Measurements from ENCODE around the gene ANKRD53.

ANKRD53 gene

GRCh38 chr2:70964596-70965386 is 13.6 kb upstream of the ANKRD53 start:
- DNase-seq (ENCODE audit: low spot score), result peak; percentile 58
- ChIA-PET CTCF (interaction anchor here (0.6 to 2.0 kb wide), 9 partner anchors 11 to 974 kb away, joined by 3 to 18 read pairs (median 5); partner anchors contain the start of gene ANKRD53), POLR2A (ENCODE audit: low non-redundant PET) (no interaction called here)
- TF ChIP-seq CTCF (conservative IDR thresholded peaks at IDR 0.05; ENCODE audit: low read depth), result peak; percentile 84
- no peak overlapping the region for H3K27ac ChIP-seq

- ChIA-PET POLR2A (ENCODE audit: low non-redundant PET) (no interaction called here), CTCF (interaction anchor here (0.6 to 2.0 kb wide), 8 partner anchors 12 to 975 kb away, joined by 3 to 18 read pairs (median 4); partner anchors contain the start of gene ANKRD53)
- no peak for DNase-seq (ENCODE audit: low spot score)
- H3K27ac ChIP-seq, result no peak overlapping the region
- no peak for TF ChIP-seq CTCF (conservative IDR thresholded peaks at IDR 0.05; ENCODE audit: low read depth)
These were observed 12.9 kb upstream of the ANKRD53 start for GRCh38 chr2:70965506-70965905.

- no peak for TF ChIP-seq CTCF (conservative IDR thresholded peaks at IDR 0.05; ENCODE audit: low read depth)
- no peak for DNase-seq (ENCODE audit: low spot score)
- CTCF ChIA-PET, result interaction anchor here (0.6 to 1.2 kb wide), 2 partner anchors 19 to 35 kb away, joined by 3 read pairs; no protein-coding TSS in a partner anchor
- POLR2A ChIA-PET (ENCODE audit: low non-redundant PET), result no interaction called here
- no peak overlapping the region for H3K27ac ChIP-seq
These were observed 11.7 kb upstream of the ANKRD53 start for GRCh38 chr2:70966681-70967080.

GRCh38 chr2:70967189-70967588 is 11.2 kb upstream of the ANKRD53 start:
- ChIA-PET CTCF (interaction anchor here (0.7 to 1.2 kb wide), 2 partner anchors 34 to 91 kb away, joined by 3 read pairs; no protein-coding TSS in a partner anchor), POLR2A (ENCODE audit: low non-redundant PET) (no interaction called here)
- DNase-seq (ENCODE audit: low spot score), result no peak
- H3K27ac ChIP-seq, result no peak overlapping the region
- no peak for TF ChIP-seq CTCF (conservative IDR thresholded peaks at IDR 0.05; ENCODE audit: low read depth)

- DNase-seq (ENCODE audit: low spot score), result no peak
- TF ChIP-seq CTCF (conservative IDR thresholded peaks at IDR 0.05; ENCODE audit: low read depth), result no peak
- CTCF ChIA-PET, result no interaction called here
- no peak overlapping the region for H3K27ac ChIP-seq
- POLR2A ChIA-PET (ENCODE audit: low non-redundant PET), result no interaction called here
These were observed 3.8 kb upstream of the ANKRD53 start for GRCh38 chr2:70974592-70974991.

GRCh38 chr2:70975237-70975636 is 3.2 kb upstream of the ANKRD53 start:
- DNase-seq (ENCODE audit: low spot score), result no peak
- no peak for TF ChIP-seq CTCF (conservative IDR thresholded peaks at IDR 0.05; ENCODE audit: low read depth)
- CTCF ChIA-PET, result no interaction called here
- POLR2A ChIA-PET (ENCODE audit: low non-redundant PET), result no interaction called here
- no peak overlapping the region for H3K27ac ChIP-seq

Measured in RWPE1 (cell line).